ENCODE results near the gene TSPAN7. TPM values are rescaled to one million over a fixed set of nuclear protein-coding genes. Genes with fewer than 3 reads are reported as not detected.
A peak's percentile ranks its signal among the peaks of the same experiment; 100 is the strongest.

Gene TSPAN7
- total RNA-seq, 1 donor from 2014 or later: 60.7 TPM

- DNase-seq (ENCODE audit: low spot score in 2 of 2) (no peak), FAIRE-seq (no peak)
Observed at GRCh38 chrX:38639730-38640129, 78.4 kb downstream of the TSPAN7 start.

- no peak for DNase-seq (ENCODE audit: low spot score in 2 of 2)
- FAIRE-seq: no peak
Observed at GRCh38 chrX:38641197-38641596, 79.9 kb downstream of the TSPAN7 start.

- DNase-seq (ENCODE audit: low spot score in 2 of 2): no peak
- no peak for FAIRE-seq
Observed at GRCh38 chrX:38643903-38644302, 82.6 kb downstream of the TSPAN7 start.

- DNase-seq (ENCODE audit: low spot score in 2 of 2): no peak
- FAIRE-seq: no peak
Observed at GRCh38 chrX:38646129-38646528, 84.8 kb downstream of the TSPAN7 start.

GRCh38 chrX:38649221-38649620 is 87.9 kb downstream of the TSPAN7 start:
- DNase-seq (ENCODE audit: low spot score in 2 of 2): no peak
- FAIRE-seq: no peak

GRCh38 chrX:38649674-38650647 is 88.6 kb downstream of the TSPAN7 start:
- FAIRE-seq (no peak), DNase-seq (ENCODE audit: low spot score in 2 of 2) (no peak)

GRCh38 chrX:38651625-38652601 is 90.6 kb downstream of the TSPAN7 start:
- FAIRE-seq (no peak), DNase-seq (ENCODE audit: low spot score in 2 of 2) (no peak)

- FAIRE-seq (no peak), DNase-seq (ENCODE audit: low spot score in 2 of 2) (no peak)
Observed at GRCh38 chrX:38652934-38653442, 91.6 kb downstream of the TSPAN7 start.

- DNase-seq (ENCODE audit: low spot score in 2 of 2): no peak
- FAIRE-seq: no peak
Observed at GRCh38 chrX:38654302-38654701, 93.0 kb downstream of the TSPAN7 start.

GRCh38 chrX:38656350-38656915 is 95.1 kb downstream of the TSPAN7 start:
- FAIRE-seq: no peak
- no peak for DNase-seq (ENCODE audit: low spot score in 2 of 2)

GRCh38 chrX:38657562-38657961 is 96.2 kb downstream of the TSPAN7 start:
- DNase-seq (ENCODE audit: low spot score in 2 of 2) (no peak), FAIRE-seq (no peak)

- no peak for FAIRE-seq
Observed at GRCh38 chrX:38660395-38661102, 99.2 kb downstream of the TSPAN7 start.

GRCh38 chrX:38661103-38661441 is 99.7 kb downstream of the TSPAN7 start:
- FAIRE-seq: no peak
- no peak for DNase-seq (ENCODE audit: low spot score in 2 of 2)

More at GRCh38 chrX:38660395-38661102, 99.2 kb downstream of the TSPAN7 start:
- DNase-seq (ENCODE audit: low spot score in 2 of 2): no peak

GRCh38 chrX:38661561-38661960 is 100.2 kb downstream of the TSPAN7 start:
- no peak for DNase-seq (ENCODE audit: low spot score in 2 of 2)
- no peak for FAIRE-seq

- DNase-seq (ENCODE audit: low spot score in 2 of 2) (no peak), FAIRE-seq (no peak)
Observed at GRCh38 chrX:38662640-38663039, 101.3 kb downstream of the TSPAN7 start.

- FAIRE-seq: no peak
- peak in 1 of 2 donors; percentile 9 for DNase-seq (ENCODE audit: low spot score in 2 of 2)
Observed at GRCh38 chrX:38664285-38664684, 102.9 kb downstream of the TSPAN7 start.

- FAIRE-seq (no peak), DNase-seq (ENCODE audit: low spot score in 2 of 2) (no peak)
Observed at GRCh38 chrX:38666909-38667308, 105.6 kb downstream of the TSPAN7 start.

- no peak for FAIRE-seq
Observed at GRCh38 chrX:38668771-38669170, 107.4 kb downstream of the TSPAN7 start.

GRCh38 chrX:38669428-38669827 is 108.1 kb downstream of the TSPAN7 start:
- DNase-seq (ENCODE audit: low spot score in 2 of 2): no peak
- no peak for FAIRE-seq

More at GRCh38 chrX:38668771-38669170, 107.4 kb downstream of the TSPAN7 start:
- no peak for DNase-seq (ENCODE audit: low spot score in 2 of 2)

GRCh38 chrX:38672646-38673045 is 111.3 kb downstream of the TSPAN7 start:
- FAIRE-seq (no peak), DNase-seq (ENCODE audit: low spot score in 2 of 2) (no peak)
